Measurements from ENCODE around the gene ZNF646. TPM values are rescaled to one million over a fixed set of nuclear protein-coding genes. Genes with fewer than 3 reads are reported as not detected.

The ZNF646 gene
- total and polyA plus RNA-seq, 2 of the 13 experiments (the other 11 are each of a cell fraction or from before 2014, with no cell fraction given): 3.4 to 10.9 TPM

DNA sequence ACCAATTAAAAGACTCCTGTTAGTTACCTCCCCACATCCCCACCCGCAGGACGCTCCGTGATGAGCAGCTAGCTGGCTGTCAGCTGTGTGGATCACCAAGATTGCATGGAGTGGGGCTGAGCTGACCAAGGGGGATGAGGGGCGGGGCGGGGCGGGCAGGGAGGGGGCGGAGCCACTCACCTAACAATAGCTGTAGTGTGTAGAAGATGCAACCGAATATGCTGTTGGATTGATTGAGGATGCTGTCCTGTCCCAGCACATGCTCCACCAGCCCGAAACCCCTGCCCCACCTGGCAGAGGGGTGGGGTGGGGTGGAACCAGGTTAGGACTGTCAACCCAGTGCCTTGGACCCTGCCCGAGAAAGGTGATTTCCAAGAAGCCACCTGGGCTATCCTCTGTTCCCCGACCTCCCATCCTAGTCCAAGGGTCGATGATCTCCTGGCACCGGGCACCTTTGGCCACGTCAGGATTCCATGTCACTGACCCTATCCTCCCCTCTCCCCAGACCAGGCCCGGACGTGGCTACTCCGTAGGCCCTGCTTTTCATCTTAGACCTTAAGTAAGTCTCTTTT, 19.0 kb downstream of the ZNF646 start (continued):
- TF ChIP-seq SAP130 (CRISPR knock-in tag; IDR thresholded peaks at IDR 0.05; ENCODE audit: low read depth) (peak; percentile 77), ZBTB33 (CRISPR knock-in tag; IDR thresholded peaks at IDR 0.05) (no peak), CCDC6 (CRISPR knock-in tag; IDR thresholded peaks at IDR 0.05) (no peak), EED (CRISPR knock-in tag; IDR thresholded peaks at IDR 0.05) (no peak), YEATS2 (CRISPR knock-in tag; IDR thresholded peaks at IDR 0.05; ENCODE audit: borderline replicate concordance) (no peak), ZNF430 (CRISPR knock-in tag; IDR thresholded peaks at IDR 0.05) (no peak), KDM2A (CRISPR knock-in tag; IDR thresholded peaks at IDR 0.05; ENCODE audit: borderline replicate concordance, low read depth) (peak; percentile 20; the same call in 1 of the 2 replicates), POGK (CRISPR knock-in tag; conservative IDR thresholded peaks at IDR 0.05) (no peak), NR2F6 (IDR thresholded peaks at IDR 0.05) (no peak), NR2F6 (CRISPR knock-in tag; IDR thresholded peaks at IDR 0.05) (peak; percentile 44; the same call in 1 of the 2 replicates), TBP (CRISPR knock-in tag; IDR thresholded peaks at IDR 0.05) (no peak), ATF4 (CRISPR knock-in tag; IDR thresholded peaks at IDR 0.05) (no peak), ZNF484 (CRISPR knock-in tag; IDR thresholded peaks at IDR 0.05; ENCODE audit: borderline replicate concordance, low read depth) (no peak), ZNF547 (CRISPR knock-in tag; IDR thresholded peaks at IDR 0.05) (no peak)
- TF ChIP-seq, protein P1, sequence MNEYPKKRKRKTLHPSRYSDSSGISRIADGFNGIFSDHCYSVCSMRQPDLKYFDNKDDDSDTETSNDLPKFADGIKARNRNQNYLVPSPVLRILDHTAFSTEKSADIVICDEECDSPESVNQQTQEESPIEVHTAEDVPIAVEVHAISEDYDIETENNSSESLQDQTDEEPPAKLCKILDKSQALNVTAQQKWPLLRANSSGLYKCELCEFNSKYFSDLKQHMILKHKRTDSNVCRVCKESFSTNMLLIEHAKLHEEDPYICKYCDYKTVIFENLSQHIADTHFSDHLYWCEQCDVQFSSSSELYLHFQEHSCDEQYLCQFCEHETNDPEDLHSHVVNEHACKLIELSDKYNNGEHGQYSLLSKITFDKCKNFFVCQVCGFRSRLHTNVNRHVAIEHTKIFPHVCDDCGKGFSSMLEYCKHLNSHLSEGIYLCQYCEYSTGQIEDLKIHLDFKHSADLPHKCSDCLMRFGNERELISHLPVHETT (CRISPR knock-in tag; conservative IDR thresholded peaks at IDR 0.05): no peak
- TF ChIP-seq, protein P2, sequence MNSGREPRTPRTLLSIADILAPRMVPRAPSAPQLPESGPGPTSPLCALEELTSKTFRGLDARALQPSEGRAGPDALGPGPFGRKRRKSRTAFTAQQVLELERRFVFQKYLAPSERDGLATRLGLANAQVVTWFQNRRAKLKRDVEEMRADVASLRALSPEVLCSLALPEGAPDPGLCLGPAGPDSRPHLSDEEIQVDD (CRISPR knock-in tag; IDR thresholded peaks at IDR 0.05; ENCODE audit: borderline replicate concordance): no peak
- TF ChIP-seq, protein P3, sequence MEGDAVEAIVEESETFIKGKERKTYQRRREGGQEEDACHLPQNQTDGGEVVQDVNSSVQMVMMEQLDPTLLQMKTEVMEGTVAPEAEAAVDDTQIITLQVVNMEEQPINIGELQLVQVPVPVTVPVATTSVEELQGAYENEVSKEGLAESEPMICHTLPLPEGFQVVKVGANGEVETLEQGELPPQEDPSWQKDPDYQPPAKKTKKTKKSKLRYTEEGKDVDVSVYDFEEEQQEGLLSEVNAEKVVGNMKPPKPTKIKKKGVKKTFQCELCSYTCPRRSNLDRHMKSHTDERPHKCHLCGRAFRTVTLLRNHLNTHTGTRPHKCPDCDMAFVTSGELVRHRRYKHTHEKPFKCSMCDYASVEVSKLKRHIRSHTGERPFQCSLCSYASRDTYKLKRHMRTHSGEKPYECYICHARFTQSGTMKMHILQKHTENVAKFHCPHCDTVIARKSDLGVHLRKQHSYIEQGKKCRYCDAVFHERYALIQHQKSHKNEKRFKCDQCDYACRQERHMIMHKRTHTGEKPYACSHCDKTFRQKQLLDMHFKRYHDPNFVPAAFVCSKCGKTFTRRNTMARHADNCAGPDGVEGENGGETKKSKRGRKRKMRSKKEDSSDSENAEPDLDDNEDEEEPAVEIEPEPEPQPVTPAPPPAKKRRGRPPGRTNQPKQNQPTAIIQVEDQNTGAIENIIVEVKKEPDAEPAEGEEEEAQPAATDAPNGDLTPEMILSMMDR (CRISPR knock-in tag; IDR thresholded peaks at IDR 0.05): no peak
- TF ChIP-seq, protein P4, sequence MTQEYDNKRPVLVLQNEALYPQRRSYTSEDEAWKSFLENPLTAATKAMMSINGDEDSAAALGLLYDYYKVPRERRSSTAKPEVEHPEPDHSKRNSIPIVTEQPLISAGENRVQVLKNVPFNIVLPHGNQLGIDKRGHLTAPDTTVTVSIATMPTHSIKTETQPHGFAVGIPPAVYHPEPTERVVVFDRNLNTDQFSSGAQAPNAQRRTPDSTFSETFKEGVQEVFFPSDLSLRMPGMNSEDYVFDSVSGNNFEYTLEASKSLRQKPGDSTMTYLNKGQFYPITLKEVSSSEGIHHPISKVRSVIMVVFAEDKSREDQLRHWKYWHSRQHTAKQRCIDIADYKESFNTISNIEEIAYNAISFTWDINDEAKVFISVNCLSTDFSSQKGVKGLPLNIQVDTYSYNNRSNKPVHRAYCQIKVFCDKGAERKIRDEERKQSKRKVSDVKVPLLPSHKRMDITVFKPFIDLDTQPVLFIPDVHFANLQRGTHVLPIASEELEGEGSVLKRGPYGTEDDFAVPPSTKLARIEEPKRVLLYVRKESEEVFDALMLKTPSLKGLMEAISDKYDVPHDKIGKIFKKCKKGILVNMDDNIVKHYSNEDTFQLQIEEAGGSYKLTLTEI (CRISPR knock-in tag; conservative IDR thresholded peaks at IDR 0.05): no peak
- TF ChIP-seq, protein P5, sequence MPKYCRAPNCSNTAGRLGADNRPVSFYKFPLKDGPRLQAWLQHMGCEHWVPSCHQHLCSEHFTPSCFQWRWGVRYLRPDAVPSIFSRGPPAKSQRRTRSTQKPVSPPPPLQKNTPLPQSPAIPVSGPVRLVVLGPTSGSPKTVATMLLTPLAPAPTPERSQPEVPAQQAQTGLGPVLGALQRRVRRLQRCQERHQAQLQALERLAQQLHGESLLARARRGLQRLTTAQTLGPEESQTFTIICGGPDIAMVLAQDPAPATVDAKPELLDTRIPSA (CRISPR knock-in tag; IDR thresholded peaks at IDR 0.05; ENCODE audit: borderline replicate concordance): no peak
